ENCODE data around the gene RNF166.

Gene RNF166

DNA sequence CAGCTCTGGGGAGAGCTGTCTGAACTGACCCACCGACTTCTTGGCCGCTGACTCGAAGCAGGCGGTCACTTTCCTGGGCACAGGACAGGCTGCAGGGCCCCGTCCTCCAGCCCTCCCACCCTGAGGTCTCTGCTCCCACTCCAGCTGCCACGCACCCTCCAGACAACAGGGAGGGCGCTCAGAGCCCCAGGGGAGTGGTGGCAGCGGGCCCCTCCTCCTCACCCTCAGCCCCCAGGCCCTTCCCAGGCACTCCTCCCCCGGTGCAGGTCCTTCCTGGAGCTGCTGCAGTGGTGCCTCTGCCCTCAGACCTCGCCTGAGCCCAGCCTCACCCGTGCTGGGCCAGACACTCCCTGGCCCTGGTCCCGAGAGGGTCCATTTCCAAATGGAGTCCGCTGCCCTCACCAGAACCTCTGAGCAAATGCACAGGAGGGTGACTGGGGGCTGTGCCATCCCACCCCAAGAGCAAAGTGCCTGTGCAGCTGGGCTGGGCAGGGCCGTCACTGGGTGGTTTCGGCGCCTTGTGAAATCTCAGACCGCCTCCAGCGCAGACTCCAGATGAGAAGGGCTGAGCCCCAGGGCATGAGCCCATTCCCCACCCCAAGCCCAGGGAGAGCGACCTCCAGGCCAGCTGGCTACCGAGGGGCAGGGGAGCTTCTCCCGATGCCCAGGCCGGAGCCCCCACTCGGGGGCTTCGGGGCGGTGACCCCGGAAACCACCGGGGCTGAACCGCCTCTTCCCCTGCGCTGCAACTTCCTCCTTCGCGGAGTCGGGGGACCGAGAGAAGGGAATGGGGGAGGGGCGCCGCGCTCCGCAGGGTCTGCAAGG, 56.1 kb downstream of the RNF166 start:
- DNase-seq = no peak

DNA sequence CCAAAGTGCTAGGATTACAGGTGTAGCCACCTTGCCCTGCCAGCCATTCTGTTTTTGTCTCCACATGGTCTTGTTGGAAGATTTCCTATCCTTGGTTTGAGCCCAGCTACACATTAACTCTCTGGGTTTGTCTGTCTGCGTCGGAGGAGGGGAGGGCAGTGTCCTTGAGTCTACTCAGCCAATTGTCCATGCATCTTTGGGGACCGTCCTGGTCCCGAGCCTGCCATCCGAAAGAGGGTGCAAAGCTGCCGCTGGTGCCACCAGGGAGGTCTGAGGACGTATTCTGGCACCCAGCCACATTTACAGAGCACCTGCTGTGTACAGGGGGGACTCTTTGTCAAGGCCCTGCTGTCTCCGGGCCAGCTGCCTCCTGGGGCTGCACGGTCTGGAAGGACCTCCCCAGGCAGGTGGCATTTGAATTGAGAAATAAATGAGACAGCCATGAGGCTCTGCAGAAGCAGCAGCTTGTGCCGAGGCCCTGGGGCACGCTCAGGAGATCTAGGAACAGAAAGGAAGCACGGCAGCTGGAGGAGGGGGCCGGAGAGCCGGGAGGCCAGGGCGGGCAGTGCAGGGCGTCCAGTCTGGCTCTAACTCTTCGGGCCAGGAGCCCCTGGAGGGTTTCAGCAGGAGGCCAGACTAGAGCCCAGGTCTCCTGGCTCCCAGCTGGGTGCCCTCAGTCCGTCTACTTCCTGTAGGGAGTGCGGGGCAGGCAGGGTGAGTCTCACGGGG, 56.8 kb downstream of the RNF166 start:
- peak; percentile 27 for DNase-seq

DNA sequence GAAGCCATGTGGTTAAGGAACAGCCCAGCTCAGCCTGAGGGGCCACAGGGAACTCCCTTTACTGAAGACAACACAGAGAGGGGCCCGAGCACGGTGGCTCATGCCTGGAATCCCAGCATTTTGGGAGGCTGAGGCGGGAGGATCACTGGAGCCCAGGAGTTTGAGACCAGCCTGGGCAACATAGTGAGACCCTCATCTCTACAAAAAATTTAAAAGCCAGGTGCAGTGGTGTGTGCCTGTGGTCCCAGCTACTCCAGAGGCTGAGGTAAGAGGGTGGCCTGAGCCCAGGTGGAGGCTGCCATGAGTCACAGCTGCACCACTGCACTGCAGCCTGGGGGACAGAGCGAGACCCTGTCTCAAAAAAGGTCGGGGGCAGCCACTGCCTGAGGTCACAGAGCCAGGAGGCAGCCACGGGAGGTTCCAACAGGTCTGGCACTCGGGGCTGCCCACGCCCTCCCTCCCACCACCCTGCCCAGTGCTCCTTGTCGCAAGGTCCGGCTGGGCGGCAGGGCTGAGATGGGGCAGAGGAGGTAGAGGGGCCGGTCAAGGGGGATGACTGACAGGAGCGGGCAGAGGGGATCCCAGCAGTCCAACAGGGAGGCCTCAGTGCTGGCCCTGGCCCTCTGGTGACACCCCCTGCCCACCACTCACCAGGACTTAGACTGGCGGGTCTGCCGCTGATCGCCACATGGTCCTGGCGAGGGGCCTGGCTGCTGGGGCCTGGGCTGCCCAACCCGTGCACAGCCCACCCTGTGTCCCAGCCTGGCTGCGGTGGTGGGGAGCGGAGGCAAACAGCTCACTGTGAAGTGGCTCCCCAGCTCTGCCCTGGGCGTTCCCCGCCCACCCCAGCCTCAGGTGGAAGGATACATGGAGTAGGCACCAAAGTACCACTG, 58.8 kb downstream of the RNF166 start:
- DNase-seq = no peak
